Measurements from ENCODE around the gene LMTK3.

Gene LMTK3

GRCh38 chr19:48484931-48485612 lies 26.6 kb downstream of the LMTK3 start:
- DNase-seq, result no peak

- no peak for DNase-seq
Observed at GRCh38 chr19:48484247-48484893, 27.3 kb downstream of the LMTK3 start.

- DNase-seq, result no peak
Observed at GRCh38 chr19:48483301-48483700, 28.3 kb downstream of the LMTK3 start.

GRCh38 chr19:48481846-48482639 lies 29.6 kb downstream of the LMTK3 start:
- no peak for DNase-seq

GRCh38 chr19:48480558-48481500 lies 30.8 kb downstream of the LMTK3 start:
- no peak for DNase-seq

GRCh38 chr19:48480183-48480557 lies 31.5 kb downstream of the LMTK3 start:
- no peak for DNase-seq

GRCh38 chr19:48479686-48480085 lies 31.9 kb downstream of the LMTK3 start:
- no peak for DNase-seq

GRCh38 chr19:48478339-48479256 lies 33.0 kb downstream of the LMTK3 start:
- DNase-seq, result no peak

GRCh38 chr19:48477698-48478338 lies 33.8 kb downstream of the LMTK3 start:
- no peak for DNase-seq

- no peak for DNase-seq
Observed at GRCh38 chr19:48477067-48477685, 34.5 kb downstream of the LMTK3 start.

GRCh38 chr19:48476176-48476575 lies 35.5 kb downstream of the LMTK3 start:
- no peak for DNase-seq

- no peak for DNase-seq
Observed at GRCh38 chr19:48475369-48476068, 36.1 kb downstream of the LMTK3 start.

- no peak for DNase-seq
Observed at GRCh38 chr19:48474084-48474592, 37.5 kb downstream of the LMTK3 start.

GRCh38 chr19:48473161-48473966 lies 38.3 kb downstream of the LMTK3 start:
- no peak for DNase-seq

- no peak for DNase-seq
Observed at GRCh38 chr19:48471836-48472235, 39.8 kb downstream of the LMTK3 start.

GRCh38 chr19:48470856-48471255 lies 40.8 kb downstream of the LMTK3 start:
- DNase-seq, result no peak

GRCh38 chr19:48469934-48470680 lies 41.5 kb downstream of the LMTK3 start:
- DNase-seq, result no peak

- DNase-seq, result peak; percentile 89
Observed at GRCh38 chr19:48469289-48469881, 42.2 kb downstream of the LMTK3 start, which contains the start of gene CYTH2. Gene CYTH2, plus strand, starts transcription at chr19:48469369. Its CDS starts 139 bp downstream, at chr19:48469508.

Measured in islet precursor cell (in vitro differentiated cells).